NOMO-1 treated with DMSO at 0.1 percent for 48 hours (cell line): ENCODE measurements around the gene IL3RA.
"Not testable (repeated sequence)": the region's sequence is repeated elsewhere in the genome, so short reads cannot be mapped to it uniquely, and the experiment has no call there.

Experiments
- DNase-seq: peaks from one replicate; lab custom pipeline; 2025; ENCODE audit not compliant: unreplicated experiment; lab: John Stamatoyannopoulos, UW

The IL3RA gene

DNA sequence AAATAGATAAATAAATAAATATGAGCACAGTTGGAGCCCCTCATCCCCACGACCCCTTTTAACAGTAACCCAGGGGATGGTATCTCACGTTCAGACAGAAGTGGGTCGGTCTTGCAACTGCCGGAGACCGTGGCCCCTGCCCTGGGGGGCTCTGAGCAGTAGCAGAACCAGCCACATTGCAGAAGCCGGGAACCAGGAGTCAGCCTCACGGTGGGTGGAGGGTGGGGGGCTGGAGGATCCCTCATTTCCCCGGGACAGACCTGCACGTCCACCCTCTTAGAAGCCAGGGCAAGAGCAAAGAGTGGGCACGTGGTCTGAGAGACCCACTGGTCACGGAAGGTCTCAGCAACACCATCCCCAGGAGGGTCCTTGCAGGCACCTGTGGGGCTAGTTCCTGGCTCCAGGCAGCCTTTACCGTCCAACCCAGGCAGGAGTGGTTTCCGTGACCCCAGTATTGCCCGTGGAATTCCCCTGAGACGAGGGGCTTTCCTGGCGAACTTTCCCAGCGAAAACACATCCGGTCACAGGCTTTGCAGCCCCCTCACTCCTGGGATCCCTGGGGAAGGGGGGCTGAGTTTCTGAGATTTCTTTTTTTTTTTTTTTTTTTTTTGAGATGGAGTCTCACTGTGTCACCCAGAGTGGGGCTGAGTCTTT is 8.8 kb upstream of the IL3RA start:
- no peak for DNase-seq

DNA sequence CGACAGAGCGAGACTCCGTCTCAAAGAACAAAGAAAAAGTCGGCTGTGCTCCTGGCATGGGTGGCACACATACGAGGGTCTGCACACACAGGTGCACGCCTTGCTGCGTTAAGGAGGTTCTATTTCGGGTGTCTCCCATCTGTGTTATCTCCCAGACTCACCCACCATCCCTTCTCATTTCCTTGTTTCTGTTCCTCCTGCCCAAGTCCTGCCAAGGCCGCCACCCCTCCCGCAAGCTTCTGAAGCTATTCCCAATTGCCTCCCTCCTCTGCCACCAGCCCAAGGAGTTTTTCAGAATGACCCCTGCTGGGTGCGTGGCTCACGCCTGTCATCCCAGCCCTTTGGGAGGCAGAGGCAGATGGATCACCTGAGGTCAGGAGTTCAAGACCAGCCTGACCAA is 6.0 kb upstream of the IL3RA start:
- DNase-seq = peak; percentile 21

DNA sequence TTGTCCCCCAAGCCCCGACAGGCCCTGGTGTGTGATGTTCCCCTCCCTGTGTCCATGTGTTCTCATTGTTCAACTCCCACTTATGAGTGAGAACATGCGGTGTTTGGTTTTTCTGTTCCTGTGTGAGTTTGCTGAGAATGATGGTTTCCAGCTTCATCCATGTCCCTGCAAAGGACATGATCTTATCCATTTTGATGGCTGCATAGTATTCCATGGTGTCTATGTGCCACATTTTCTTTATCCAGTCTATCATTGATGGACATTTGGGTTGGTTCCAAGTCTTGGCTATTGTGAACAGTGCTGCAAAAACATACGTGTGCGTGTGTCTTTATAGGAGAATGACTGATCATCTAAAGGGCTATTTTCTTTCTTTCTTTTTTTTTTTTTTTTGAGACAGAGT is 4.2 kb upstream of the IL3RA start:
- DNase-seq = not testable (repeated sequence)

DNA sequence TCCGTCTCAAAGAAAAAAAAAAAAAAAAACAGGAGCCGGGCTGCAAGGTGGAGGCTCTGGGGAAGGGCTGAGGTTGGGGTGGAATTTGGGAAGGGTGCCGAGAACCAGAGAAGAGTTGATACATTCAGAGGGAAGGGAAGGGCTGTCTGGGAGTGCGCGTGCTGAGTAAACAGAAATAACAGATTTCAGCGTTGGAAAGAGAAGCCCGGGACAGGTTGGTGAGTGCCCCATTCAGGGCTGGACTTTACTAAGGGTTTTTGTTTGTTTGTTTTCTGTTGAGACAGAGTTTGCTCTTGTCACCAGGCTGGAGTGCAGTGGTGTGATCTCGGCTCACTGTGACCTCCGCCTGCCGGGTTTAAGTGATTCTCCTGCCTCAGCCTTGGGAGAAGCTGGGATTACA is 1.7 kb upstream of the IL3RA start:
- no peak for DNase-seq

DNA sequence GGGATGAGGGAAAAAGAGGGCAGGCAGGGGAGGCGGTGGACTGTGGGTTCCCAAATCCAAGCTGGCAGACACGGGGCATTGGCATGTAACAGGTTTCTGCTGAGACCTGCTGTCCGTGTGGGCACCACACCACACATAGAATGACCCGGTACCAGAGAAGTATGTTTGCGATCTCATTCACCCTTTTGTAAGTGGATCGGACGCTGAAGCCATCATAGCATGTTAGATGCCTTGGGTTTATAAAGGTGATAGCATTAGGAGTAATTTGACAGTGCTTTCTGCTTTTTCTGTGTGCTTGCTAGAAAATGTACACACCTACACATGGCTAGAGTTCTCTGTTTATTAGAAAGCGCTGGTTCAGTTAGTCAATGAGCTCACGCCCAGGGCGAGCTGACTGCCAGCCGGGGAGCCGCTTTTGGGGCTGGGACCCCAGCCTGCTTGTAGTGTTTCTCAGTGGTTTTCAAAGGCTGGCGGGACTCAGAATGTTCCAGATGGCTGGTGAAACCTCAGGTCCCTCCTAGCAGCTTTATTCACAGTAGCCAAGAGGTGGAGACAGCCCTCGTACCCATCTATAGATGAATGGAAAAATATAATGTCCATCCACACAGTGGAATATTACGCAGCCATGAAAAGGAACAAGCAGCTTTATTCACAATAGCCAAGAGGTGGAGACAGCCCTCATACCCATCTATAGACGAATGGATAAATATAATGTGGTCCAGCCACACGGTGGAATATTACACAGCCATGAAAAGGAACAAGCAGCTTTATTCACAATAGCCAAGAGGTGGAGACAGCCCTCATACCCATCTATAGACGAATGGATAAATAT is 579 bp downstream of the IL3RA start:
- DNase-seq = peak; percentile 46

DNA sequence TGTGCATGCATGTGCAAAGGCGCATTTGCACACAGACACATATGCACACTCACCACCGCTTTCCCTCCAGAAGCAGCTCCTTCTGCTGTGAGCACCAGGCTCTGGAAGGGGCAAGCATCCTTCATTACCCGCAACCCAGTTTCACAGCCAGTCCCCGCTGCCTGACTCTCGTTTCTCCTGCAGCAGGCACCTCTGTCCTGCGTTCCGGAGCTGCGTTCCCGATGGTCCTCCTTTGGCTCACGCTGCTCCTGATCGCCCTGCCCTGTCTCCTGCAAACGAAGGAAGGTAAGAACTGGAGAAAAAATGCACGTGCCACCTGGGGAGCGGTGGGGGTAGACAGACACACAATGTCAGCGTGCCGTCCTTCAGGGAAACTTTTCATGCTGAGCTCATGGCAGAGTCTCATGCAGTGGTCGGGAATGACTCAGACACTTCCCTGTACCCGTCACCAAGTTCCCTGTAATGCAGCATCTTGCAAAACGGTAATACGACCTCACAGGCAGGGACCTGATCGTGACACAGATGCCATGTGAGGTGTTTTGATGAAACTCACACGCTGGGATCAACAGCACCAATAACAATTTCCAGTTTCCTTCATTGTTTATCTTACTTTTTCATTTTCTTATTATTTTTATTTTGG is 5.1 kb downstream of the IL3RA start:
- DNase-seq = peak; percentile 17

DNA sequence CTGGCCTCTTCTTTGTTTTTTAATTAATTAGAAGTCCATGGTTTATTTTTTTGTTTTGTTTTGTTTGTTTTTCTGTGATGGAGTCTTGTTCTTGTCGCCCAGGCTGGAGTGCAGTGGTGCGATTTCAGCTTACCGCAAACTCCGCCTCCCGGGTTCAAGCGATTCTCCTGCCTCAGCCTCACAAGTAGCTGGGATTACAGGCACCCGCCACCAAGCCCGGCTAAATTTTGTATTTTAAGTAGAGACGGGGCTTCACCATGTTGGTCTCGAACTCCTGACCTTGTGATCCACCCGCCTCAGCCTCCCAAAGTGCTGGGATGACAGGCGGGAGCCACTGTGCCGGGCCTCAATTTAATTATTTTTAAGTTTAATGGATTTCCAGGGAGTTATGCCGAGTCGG is 13.0 kb downstream of the IL3RA start:
- DNase-seq = not testable (repeated sequence)

DNA sequence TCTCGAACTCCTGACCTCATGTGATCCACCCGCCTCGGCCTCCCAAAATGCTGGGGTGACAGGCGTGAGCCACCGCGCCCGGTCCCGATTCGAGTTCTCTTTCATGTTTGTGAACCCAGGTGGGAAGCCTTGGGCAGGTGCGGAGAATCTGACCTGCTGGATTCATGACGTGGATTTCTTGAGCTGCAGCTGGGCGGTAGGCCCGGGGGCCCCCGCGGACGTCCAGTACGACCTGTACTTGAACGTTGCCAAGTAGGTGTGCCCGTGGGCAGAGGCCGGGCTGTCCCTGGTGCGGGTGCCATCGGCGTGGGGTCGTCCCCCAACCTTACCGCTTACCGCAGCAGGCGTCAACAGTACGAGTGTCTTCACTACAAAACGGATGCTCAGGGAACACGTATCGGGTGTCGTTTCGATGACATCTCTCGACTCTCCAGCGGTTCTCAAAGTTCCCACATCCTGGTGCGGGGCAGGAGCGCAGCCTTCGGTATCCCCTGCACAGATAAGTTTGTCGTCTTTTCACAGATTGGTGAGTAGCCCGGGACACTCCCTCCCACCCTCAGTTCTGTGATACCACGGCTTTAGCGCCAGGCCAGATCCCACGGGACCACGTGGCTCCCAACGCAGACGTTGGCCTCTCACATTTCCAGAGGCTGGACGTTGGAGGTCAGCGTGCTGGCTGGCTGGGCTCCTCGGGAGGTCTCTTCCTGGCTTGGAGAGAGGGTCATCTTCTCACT is 15.6 kb downstream of the IL3RA start:
- DNase-seq = no peak

DNA sequence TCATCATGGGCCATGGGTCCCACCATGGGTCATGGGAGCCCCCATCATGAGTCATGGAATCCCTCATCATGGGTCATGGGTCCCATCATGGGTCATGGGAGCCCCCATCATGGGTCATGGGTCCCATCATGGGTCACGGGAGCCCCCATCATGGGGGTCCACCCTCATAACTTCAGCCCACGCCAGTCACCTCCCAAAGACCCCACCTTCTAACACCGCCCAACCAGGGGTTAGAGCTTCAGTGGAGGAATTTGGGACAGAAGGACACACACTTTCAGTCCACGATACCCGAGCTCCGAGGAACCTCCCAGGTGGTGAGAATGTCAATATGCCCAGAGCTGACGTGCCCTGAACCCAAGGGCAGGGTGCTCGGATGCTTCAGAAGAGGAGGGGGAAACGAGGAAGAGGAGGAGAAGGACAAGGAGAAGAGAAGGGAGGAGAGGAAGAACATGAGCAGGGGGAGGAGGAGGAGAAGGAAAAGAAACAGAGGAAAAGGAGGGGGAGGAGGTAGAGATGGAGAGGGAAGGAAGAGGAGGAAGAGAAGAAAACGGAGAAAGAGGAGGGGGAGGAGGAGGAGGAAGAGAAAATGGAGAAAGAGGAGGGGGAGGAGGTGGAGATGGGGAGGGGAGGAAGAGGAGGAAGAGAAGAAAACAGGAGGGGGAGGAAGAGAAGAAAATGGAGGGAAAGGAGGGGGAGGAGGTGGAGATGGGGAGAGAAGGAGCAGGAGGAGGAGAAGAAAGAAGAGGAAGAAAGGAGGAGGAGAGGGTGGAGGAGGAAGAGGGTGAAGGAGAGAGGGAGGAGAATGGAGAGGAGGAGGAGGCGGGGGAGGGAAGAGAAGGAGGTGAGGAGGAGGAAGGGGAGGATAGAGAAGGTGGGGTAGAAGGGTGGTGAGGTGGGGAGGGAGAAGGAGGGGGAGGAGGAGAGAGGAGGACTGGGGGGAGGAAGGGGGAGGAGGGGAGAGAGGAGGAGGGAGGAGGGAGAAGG is 17.7 kb downstream of the IL3RA start:
- no peak for DNase-seq

DNA sequence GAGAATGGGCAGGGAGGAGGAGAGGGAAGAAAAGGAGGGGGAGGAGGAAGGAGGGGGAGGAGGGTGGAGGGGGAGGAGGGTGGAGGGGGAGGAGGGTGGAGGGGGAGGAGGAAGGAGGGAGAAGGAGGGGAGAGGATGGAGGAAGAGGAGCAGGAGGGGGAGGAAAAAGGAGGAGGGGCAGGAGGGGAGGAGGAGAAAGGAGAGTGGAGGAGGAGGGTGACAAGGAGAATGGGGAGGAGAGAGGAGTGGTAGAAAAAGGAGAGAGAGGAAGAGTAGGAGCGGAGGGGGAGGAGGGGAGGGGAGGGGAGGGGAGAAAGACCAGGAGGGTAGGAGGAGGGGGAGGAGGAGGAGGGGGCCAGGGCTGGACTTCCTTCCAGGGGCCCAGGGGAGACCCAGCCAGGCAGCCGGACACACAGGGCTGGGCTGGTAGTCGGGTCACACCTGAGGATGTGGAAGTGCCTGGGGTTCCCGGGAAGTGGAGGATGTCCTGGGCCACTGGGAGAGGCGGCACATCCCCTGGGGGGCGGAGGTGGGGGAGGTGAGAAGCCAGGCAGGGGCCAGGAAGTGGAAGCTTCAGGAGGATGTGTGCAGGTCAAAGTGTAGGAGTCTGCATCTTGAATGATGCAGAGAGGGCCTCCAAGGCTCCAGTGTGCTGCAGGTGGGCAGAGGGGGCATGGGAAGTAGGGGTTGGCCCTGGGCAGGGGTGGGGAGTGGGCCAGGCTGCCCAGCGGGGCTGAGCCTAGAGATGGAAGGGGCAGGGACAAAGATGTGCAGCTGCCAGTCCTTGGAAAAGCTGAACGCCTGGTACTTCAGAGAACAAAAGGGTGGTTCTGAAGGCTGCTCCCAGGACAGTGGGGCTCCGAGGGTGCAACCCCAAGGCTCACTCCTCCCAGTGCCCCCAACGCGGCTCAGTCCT is 18.8 kb downstream of the IL3RA start:
- DNase-seq = no peak

DNA sequence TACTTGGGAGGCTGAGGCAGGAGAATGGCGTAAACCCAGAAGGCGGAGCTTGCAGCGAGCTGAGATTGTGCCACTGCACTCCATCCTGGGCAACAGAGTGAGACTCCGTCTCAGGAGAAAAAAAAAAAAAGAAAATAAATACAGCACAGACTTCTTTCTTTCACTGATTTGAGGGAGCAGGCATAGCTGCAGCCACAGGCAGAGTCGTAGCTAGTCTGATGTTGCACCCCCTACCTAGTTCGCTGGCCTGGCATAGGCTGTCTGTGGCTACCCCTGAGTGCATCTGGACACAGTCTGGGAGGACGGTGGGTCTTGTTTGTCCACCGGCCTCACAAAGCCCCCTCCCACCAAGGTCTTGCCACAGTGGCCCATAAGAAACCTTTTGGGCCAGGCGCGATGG is 21.4 kb downstream of the IL3RA start:
- no peak for DNase-seq

DNA sequence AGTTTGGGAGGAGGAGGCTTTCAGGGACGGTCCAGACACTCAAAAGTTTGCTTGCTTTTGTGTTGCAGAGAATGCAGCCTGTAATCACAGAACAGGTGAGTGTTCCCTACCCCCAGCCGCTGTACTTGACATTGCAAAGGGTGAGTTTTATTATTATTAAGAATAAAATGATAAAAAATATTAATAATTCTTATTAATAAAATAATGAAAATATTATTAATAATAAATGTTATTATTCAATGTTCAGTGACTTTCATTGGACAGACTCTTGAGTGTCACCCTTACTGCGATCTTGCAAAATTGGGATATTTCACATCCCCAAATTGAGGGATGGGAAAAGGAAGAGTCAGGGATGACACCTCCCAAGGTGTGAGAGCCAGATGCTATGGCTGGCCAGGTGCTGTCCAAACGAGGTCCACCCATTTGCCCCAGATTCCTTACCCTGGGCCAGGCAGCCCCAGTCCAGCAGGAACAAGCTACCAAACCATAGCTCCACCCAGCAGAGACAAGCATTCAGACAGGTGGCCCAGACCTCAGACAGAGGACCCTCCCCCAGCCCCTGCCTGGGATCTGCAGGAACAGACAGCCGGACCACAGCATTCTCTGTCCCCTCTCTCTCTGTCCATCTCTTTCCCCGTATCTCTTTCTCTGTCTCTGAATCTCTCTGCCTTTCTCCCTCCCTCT is 22.4 kb downstream of the IL3RA start:
- no peak for DNase-seq

DNA sequence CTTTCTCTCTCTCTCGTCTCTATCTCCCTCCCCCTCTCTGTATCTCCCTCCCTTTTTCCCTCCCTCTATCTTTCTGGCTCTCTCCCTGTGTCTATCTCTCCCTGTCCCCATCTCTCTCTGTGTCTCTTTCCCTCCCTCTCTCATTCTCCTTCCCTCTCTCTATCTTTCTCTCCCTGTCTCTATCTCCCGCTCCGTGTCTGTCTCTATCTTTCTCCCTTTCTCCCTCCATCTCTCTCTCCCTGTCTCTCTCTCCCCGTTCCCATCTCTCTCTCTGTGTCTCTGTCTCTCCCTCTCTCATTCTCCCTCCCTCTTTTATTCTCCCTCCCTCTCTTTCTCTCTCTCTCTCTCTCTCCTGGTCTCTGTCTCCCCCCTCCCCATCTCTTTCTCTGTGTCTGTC is 22.9 kb downstream of the IL3RA start:
- DNase-seq = no peak

DNA sequence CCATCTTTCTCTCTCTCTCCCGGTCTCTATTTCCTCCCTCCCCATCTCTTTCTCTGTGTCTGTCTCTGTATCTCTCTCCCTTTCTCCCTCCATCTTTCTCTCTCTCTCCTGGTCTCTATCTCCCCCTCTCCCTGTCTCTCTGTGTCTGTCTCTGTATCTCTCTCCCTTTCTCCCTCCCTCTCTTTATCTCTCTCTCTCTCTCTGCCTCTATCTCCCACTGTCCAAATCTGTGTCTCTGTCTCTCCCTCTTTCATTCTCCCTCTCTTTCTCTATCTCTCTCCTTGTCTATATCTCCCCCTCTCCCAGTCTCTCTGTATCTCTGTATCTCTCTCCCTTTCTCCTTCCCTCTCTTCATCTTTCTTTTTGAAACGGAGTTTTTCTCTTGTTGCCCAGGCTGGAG is 23.6 kb downstream of the IL3RA start:
- no peak for DNase-seq

DNA sequence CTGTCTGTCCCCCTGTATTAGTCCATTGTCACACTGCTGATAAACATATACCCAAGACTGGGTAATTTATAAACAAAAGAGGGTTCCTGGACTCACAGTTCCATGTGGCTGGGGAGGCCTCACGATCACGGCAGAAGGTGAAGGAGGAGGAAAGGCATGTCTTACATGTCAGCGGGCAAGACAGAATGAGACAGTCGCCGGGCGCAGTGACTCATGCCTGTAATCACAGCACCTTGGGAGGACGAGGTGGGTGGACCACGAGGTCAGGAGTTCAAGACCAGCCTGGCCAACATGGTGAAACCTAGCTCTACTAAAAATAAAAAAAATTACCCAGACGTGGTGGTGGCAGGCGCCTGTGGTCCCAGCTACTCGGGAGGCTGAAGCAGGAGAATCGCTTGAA is 24.7 kb downstream of the IL3RA start:
- no peak for DNase-seq

DNA sequence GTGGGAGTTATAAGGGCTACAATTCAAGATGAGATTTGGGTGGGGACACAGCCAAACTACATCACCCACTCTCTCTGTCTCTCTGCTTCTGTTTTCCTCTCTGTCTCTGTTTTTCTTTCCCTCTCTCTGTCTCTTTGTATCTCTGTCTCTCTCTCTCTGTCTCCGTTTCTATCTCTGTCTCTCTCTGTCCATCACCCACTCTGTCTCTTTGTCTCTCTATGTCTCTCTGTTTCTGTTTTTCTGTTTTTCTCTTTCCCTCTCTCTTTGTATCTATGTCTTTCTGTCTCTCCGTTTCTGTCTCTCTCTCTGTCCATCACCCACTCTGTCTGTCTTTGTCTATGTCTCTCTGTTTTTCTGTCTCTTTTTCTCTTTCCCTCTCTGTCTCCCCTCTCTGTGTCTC is 25.3 kb downstream of the IL3RA start:
- DNase-seq = no peak

DNA sequence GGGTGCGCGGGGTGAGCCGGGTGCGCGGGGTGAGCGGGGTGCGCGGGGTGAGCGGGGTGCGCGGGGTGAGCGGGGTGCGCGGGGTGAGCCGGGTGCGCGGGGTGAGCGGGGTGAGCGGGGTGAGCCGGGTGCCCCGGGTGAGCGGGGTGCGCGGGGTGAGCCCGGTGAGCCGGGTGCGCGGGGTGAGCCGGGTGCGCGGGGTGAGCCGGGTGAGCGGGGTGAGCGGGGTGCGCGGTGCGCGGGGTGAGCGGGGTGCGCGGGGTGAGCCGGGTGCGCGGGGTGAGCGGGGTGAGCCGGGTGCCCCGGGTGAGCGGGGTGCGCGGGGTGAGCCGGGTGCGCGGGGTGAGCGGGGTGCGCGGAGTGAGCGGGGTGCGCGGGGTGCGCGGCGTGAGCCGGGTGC is 29.8 kb downstream of the IL3RA start:
- DNase-seq = not testable (repeated sequence)

DNA sequence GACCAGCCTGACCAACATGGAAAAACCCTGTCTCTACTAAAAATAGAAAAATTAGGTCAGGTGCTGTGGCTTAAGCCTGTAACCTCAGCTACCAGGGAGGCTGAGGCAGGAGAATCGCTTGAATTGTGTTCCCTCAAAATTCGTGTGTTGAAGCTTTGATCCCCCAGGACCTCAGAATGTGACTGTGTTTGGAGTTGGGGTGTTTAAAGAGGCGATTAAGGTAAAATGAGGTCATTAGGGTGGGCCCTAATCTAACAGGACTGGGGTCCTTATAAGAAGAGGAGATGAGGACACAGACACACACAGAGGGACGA is 31.8 kb downstream of the IL3RA start:
- no peak for DNase-seq

DNA sequence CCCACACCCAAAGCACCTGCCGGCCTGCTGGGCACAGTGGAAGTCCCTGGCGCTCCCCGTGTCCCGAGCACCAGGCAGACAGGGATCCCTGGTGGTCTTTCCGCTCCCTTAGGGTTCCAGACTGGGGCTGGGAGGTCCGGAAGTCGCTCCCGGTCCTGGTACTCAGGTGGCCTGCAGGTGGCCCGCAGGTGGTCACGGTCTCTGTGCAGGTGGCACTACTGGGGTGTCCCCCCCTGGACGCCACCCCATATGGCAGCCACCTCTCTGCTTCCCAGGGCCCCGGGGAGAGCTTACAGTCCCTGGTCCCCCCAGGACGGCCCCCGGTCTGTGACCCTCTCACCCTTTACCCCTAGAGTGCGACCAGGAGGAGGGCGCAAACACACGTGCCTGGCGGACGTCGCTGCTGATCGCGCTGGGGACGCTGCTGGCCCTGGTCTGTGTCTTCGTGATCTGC is 41.7 kb downstream of the IL3RA start:
- DNase-seq = no peak
